Peyer's patch (tissue), 4 donors: ENCODE data around the gene SLC22A23.
"Not testable (repeated sequence)": the region's sequence is repeated elsewhere in the genome, so short reads cannot be mapped to it uniquely, and the experiment has no call there.

Experiments used
- CTCF ChIP-seq, 6 experiments: fragments of 450-650 bp in 4 of 6; fragments of 200-600 bp in 2 of 6; sonication (generic) in 1 of 6; IDR thresholded peaks; one replicate each; pipeline ENCODE4 v1.5.1; 2017 to 2019; ENCODE audit warnings: antibody characterized with exemption in 6 of 6, mild to moderate bottlenecking in 3 of 6, moderate library complexity in 1 of 6
- POLR2A ChIP-seq, 2 donors: fragments of 450-650 bp; IDR thresholded peaks; one replicate each; pipeline ENCODE4 v1.5.1; 2017; ENCODE audit warnings: antibody characterized with exemption in 2 of 2, mild to moderate bottlenecking in 2 of 2, moderate library complexity in 2 of 2

- TF ChIP-seq CTCF, POLR2A (IDR thresholded peaks at IDR 0.05): not testable (repeated sequence)
These were observed 215.1 kb downstream of the SLC22A23 start for GRCh38 chr6:3241745-3242144.
